Measurements from ENCODE around the gene SPEN.

GRCh38 chr1:15946571-15947381 lies 99.3 kb downstream of the SPEN start:
- no peak for TF ChIP-seq ARID2 (CRISPR knock-in tag; IDR thresholded peaks at IDR 0.05; ENCODE audit: borderline replicate concordance)
- no peak for TF ChIP-seq EP300 (IDR thresholded peaks at IDR 0.05; ENCODE audit: low read depth in 2 of 2, low read length in 2 of 2)
- no peak for TF ChIP-seq EP300 (CRISPR knock-in tag; IDR thresholded peaks at IDR 0.05; ENCODE audit: borderline replicate concordance)
- TF ChIP-seq YY1 (IDR thresholded peaks at IDR 0.05; ENCODE audit: insufficient read depth, insufficient replicate concordance, low read depth, low read length), result no peak
- no peak for TF ChIP-seq FOSL1 (CRISPR knock-in tag; IDR thresholded peaks at IDR 0.05; ENCODE audit: borderline replicate concordance)
- no peak for TF ChIP-seq POLR2AphosphoS5 (IDR thresholded peaks at IDR 0.05; ENCODE audit: low read depth, low read length)
- TF ChIP-seq DPF2 (CRISPR knock-in tag; IDR thresholded peaks at IDR 0.05; ENCODE audit: borderline replicate concordance, low read depth), result no peak
- TF ChIP-seq MXD1 (CRISPR knock-in tag; IDR thresholded peaks at IDR 0.05), result no peak
- no peak for TF ChIP-seq KLF12 (CRISPR knock-in tag; IDR thresholded peaks at IDR 0.05; ENCODE audit: borderline replicate concordance)
- no peak for TF ChIP-seq ZBTB44 (CRISPR knock-in tag; IDR thresholded peaks at IDR 0.05)
